ENCODE results near the gene STX2. TPM values are rescaled to one million over a fixed set of nuclear protein-coding genes. Genes with fewer than 3 reads are reported as not detected.

STX2 gene
- total and polyA plus RNA-seq, 2 experiments from 2014 or later = 16.4 to 35.4 TPM

DNA sequence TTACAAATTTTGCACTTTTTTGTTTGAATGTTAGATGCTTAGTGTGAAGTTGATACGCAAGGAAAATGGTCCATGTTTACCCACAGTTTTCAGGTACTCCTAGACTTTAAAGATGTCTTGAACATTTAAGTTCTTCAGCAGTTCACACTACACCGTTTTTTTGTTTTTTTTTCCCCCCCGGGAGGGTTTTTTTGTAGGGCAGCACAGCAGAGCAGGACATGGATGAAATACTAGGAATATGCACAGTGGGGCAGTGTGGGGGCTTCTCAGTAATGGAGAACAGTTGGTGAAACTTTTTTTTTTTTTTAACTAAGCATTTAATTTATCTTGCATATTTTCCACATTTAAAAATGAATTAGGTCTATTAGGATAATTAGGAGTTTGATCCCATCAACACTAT is 37.7 kb upstream of the STX2 start:
- Histone ChIP-seq H3K79me2 (replicated peaks; ENCODE audit: insufficient read depth) (peaks cover 33% of the 10 kb centered on the region), H3K27ac (ENCODE audit: low read depth) (no peak overlapping the region; the same call in 1 of the 2 replicates), H4K20me1 (replicated peaks; ENCODE audit: insufficient read depth) (peaks cover 44% of the 10 kb centered on the region), H3K36me3 (ENCODE audit: insufficient read depth) (peaks cover 47% of the 10 kb centered on the region), H3K4me2 (no peak overlapping the region), H3F3A (replicated peaks; ENCODE audit: low read depth) (peaks cover 57% of the 10 kb centered on the region), H2AFZ (no peak overlapping the region), H3K4me1 (ENCODE audit: insufficient read depth) (peaks cover 39% of the 10 kb centered on the region), H3K9me2 (ENCODE audit: insufficient read depth) (no peaks in the 10 kb centered on the region), H3K4me3 (no peak overlapping the region), H3K27me3 (ENCODE audit: insufficient read depth) (no peaks in the 10 kb centered on the region)
- no peak overlapping the region for H3K27ac Mint-ChIP-seq
- H3K4me1 Mint-ChIP-seq = peaks cover 53% of the 10 kb centered on the region
- TF ChIP-seq, protein P1, sequence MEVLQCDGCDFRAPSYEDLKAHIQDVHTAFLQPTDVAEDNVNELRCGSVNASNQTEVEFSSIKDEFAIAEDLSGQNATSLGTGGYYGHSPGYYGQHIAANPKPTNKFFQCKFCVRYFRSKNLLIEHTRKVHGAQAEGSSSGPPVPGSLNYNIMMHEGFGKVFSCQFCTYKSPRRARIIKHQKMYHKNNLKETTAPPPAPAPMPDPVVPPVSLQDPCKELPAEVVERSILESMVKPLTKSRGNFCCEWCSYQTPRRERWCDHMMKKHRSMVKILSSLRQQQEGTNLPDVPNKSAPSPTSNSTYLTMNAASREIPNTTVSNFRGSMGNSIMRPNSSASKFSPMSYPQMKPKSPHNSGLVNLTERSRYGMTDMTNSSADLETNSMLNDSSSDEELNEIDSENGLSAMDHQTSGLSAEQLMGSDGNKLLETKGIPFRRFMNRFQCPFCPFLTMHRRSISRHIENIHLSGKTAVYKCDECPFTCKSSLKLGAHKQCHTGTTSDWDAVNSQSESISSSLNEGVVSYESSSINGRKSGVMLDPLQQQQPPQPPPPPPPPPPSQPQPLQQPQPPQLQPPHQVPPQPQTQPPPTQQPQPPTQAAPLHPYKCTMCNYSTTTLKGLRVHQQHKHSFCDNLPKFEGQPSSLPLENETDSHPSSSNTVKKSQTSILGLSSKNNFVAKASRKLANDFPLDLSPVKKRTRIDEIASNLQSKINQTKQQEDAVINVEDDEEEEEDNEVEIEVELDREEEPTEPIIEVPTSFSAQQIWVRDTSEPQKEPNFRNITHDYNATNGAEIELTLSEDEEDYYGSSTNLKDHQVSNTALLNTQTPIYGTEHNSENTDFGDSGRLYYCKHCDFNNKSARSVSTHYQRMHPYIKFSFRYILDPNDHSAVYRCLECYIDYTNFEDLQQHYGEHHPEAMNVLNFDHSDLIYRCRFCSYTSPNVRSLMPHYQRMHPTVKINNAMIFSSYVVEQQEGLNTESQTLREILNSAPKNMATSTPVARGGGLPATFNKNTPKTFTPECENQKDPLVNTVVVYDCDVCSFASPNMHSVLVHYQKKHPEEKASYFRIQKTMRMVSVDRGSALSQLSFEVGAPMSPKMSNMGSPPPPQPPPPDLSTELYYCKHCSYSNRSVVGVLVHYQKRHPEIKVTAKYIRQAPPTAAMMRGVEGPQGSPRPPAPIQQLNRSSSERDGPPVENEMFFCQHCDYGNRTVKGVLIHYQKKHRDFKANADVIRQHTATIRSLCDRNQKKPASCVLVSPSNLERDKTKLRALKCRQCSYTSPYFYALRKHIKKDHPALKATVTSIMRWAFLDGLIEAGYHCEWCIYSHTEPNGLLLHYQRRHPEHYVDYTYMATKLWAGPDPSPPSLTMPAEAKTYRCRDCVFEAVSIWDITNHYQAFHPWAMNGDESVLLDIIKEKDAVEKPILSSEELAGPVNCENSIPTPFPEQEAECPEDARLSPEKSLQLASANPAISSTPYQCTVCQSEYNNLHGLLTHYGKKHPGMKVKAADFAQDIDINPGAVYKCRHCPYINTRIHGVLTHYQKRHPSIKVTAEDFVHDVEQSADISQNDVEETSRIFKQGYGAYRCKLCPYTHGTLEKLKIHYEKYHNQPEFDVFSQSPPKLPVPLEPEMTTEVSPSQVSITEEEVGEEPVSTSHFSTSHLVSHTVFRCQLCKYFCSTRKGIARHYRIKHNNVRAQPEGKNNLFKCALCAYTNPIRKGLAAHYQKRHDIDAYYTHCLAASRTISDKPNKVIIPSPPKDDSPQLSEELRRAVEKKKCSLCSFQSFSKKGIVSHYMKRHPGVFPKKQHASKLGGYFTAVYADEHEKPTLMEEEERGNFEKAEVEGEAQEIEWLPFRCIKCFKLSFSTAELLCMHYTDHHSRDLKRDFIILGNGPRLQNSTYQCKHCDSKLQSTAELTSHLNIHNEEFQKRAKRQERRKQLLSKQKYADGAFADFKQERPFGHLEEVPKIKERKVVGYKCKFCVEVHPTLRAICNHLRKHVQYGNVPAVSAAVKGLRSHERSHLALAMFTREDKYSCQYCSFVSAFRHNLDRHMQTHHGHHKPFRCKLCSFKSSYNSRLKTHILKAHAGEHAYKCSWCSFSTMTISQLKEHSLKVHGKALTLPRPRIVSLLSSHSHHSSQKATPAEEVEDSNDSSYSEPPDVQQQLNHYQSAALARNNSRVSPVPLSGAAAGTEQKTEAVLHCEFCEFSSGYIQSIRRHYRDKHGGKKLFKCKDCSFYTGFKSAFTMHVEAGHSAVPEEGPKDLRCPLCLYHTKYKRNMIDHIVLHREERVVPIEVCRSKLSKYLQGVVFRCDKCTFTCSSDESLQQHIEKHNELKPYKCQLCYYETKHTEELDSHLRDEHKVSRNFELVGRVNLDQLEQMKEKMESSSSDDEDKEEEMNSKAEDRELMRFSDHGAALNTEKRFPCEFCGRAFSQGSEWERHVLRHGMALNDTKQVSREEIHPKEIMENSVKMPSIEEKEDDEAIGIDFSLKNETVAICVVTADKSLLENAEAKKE (CRISPR knock-in tag; IDR thresholded peaks at IDR 0.05) = no peak
- no peak for TF ChIP-seq JUNB (IDR thresholded peaks at IDR 0.05; ENCODE audit: unreplicated experiment)
- TF ChIP-seq EZH2phosphoT487 (IDR thresholded peaks at IDR 0.05; ENCODE audit: unreplicated experiment) = no peak
- TF ChIP-seq, protein P2, sequence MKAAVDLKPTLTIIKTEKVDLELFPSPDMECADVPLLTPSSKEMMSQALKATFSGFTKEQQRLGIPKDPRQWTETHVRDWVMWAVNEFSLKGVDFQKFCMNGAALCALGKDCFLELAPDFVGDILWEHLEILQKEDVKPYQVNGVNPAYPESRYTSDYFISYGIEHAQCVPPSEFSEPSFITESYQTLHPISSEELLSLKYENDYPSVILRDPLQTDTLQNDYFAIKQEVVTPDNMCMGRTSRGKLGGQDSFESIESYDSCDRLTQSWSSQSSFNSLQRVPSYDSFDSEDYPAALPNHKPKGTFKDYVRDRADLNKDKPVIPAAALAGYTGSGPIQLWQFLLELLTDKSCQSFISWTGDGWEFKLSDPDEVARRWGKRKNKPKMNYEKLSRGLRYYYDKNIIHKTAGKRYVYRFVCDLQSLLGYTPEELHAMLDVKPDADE (IDR thresholded peaks at IDR 0.05) = no peak
- no peak for TF ChIP-seq CREB1 (CRISPR knock-in tag; IDR thresholded peaks at IDR 0.05; ENCODE audit: low read depth)
- TF ChIP-seq, protein P3, sequence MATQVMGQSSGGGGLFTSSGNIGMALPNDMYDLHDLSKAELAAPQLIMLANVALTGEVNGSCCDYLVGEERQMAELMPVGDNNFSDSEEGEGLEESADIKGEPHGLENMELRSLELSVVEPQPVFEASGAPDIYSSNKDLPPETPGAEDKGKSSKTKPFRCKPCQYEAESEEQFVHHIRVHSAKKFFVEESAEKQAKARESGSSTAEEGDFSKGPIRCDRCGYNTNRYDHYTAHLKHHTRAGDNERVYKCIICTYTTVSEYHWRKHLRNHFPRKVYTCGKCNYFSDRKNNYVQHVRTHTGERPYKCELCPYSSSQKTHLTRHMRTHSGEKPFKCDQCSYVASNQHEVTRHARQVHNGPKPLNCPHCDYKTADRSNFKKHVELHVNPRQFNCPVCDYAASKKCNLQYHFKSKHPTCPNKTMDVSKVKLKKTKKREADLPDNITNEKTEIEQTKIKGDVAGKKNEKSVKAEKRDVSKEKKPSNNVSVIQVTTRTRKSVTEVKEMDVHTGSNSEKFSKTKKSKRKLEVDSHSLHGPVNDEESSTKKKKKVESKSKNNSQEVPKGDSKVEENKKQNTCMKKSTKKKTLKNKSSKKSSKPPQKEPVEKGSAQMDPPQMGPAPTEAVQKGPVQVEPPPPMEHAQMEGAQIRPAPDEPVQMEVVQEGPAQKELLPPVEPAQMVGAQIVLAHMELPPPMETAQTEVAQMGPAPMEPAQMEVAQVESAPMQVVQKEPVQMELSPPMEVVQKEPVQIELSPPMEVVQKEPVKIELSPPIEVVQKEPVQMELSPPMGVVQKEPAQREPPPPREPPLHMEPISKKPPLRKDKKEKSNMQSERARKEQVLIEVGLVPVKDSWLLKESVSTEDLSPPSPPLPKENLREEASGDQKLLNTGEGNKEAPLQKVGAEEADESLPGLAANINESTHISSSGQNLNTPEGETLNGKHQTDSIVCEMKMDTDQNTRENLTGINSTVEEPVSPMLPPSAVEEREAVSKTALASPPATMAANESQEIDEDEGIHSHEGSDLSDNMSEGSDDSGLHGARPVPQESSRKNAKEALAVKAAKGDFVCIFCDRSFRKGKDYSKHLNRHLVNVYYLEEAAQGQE (IDR thresholded peaks at IDR 0.05; ENCODE audit: unreplicated experiment) = no peak
- no peak for TF ChIP-seq ZNF114 (CRISPR knock-in tag; IDR thresholded peaks at IDR 0.05)
- no peak for TF ChIP-seq EZH2 (IDR thresholded peaks at IDR 0.05; ENCODE audit: low read depth, unreplicated experiment)
- peaks cover 24% of the 10 kb centered on the region for H3K27me3 Mint-ChIP-seq (ENCODE audit: insufficient read depth, low read depth, poor library complexity)
- no peak for DNase-seq (ENCODE audit: low spot score)
- no peak for ATAC-seq
- peak overlapping the region; percentile 4; the same call in 1 of the 3 replicates for H3K4me3 Mint-ChIP-seq
- H3K9me3 Mint-ChIP-seq = peaks cover 4% of the 10 kb centered on the region; the same call in 2 of the 3 replicates
- H3K36me3 Mint-ChIP-seq (ENCODE audit: low read depth) = peaks cover 54% of the 10 kb centered on the region

Measured in GM23338 (cell line).